HS-27A (cell line): Measurements from ENCODE around the gene RAG2.

Source experiments
- DNase-seq: peaks from one replicate; pipeline ENCODE4 v3.0.0-alpha.2; 2012; ENCODE audit warnings: low read depth, missing footprints

RAG2 gene

DNA sequence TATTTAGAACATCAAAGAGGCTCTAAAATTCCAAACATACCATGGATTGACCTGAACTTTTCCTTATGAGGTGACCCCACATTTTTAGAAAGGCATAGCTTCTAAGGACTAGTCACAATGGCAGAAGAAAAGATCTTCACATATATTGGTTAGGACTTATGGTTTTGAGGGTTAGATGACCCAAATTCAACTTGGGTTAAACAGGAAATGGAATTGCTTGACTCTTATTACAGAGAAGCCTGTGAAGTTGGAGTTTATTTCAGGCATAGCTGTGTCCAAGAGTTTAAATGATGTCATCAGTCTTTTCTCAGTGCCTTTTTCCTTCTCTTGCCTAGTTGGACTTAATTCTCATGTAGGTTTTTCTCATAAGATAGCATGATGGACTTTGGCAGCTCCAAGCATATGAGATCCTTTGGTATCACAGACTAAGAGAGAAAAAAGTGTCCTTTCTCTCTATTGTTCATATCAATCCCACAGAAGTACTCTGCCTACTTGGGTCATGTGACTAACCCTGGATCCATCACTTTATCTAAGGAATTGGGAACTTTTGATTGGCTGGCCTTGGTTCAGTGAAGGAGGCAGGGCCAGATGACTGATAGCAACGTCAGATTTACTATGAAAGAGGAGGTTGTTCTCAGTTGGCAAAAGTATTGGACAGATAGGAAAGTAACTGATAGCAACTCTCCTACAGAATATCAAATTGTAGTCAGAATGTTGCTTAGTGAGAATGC, 47.5 kb downstream of the RAG2 start:
- DNase-seq: no peak
